ENCODE measurements around the gene GNAQ.

GRCh38 chr9:77935211-77935610 is 96.4 kb downstream of the GNAQ start:
- TF ChIP-seq POLR2A (IDR thresholded peaks at IDR 0.05) (no peak), CTCF (IDR thresholded peaks at IDR 0.05) (no peak)

All from testis (tissue), 2 donors.